Measurements from ENCODE around the gene CCDC182. TPM values are rescaled to one million over a fixed set of nuclear protein-coding genes. Genes with fewer than 3 reads are reported as not detected.

Gene CCDC182
- total and polyA plus RNA-seq, 7 donors, result not detected

DNA sequence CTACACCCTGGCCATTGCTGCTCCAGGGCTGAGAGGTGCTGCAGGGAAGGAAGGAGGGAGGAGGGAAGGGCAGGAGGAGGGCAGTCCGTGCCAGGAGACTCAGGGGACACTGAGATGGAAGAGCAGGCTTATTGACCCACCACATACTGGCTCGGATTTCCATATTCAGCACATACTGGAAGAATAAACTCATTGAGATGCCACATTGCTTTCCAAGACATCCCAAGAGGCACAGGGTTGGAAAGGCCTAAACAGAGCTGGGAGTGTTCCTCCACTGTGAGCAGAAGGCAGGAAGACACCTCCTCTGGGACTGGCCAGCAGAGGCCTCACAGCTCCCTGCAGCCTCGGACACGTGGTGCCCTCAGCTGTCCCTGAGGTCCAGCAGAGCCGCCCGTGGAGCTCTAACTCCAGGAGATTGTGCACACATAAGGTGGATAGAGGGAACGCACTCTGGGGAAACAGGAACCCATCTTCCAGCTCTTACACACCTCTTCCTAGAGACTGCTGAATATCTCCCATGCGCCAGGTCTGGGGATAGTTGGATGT is 17.4 kb downstream of the CCDC182 start:
- H3K4me1 ChIP-seq, result no peaks in the 10 kb centered on the region
- TF ChIP-seq, protein P1, sequence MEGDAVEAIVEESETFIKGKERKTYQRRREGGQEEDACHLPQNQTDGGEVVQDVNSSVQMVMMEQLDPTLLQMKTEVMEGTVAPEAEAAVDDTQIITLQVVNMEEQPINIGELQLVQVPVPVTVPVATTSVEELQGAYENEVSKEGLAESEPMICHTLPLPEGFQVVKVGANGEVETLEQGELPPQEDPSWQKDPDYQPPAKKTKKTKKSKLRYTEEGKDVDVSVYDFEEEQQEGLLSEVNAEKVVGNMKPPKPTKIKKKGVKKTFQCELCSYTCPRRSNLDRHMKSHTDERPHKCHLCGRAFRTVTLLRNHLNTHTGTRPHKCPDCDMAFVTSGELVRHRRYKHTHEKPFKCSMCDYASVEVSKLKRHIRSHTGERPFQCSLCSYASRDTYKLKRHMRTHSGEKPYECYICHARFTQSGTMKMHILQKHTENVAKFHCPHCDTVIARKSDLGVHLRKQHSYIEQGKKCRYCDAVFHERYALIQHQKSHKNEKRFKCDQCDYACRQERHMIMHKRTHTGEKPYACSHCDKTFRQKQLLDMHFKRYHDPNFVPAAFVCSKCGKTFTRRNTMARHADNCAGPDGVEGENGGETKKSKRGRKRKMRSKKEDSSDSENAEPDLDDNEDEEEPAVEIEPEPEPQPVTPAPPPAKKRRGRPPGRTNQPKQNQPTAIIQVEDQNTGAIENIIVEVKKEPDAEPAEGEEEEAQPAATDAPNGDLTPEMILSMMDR (IDR thresholded peaks at IDR 0.05), result no peak
- no peak for TF ChIP-seq POLR2AphosphoS5 (IDR thresholded peaks at IDR 0.05)
- TF ChIP-seq POLR2A (IDR thresholded peaks at IDR 0.05), result no peak
- no peak for TF ChIP-seq EP300 (IDR thresholded peaks at IDR 0.05)
- 85 to 89% methylated on average over 8 of the region's 8 CpGs for WGBS, 2 donors
- H3K27me3 ChIP-seq, result no peaks in the 10 kb centered on the region
- H3K4me3 ChIP-seq, result no peak overlapping the region
- intact Hi-C loops (cut with DNase I), result no loop called here
- no peak for DNase-seq
- H3K9me3 ChIP-seq, result no peaks in the 10 kb centered on the region
- H3K36me3 ChIP-seq, result no peaks in the 10 kb centered on the region
- H3K27ac ChIP-seq, result no peak overlapping the region

DNA sequence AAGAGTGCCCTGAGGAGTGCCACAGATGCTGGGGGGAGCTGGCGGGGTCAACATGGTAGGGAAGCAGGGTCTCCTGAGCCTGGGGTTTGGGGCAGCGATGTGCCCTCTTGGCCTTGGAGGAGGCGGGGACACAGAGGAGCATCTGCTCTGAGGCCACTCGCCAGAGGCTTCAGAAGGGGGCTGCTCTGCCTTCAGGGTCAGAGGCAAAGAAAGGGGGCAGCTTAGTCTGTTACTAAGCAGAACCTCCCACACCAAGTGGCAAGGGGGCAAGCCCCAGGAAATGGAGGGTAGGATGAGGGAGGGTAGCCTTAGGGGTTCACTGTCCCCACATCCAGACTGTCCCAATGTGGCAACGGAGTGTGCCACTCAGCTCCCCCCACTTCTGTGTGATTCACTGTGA is 18.3 kb downstream of the CCDC182 start:
- WGBS, 2 donors, result 86% methylated on average over 5 of the region's 5 CpGs
- no peaks in the 10 kb centered on the region for H3K27me3 ChIP-seq
- no peaks in the 10 kb centered on the region for H3K9me3 ChIP-seq
- H3K4me3 ChIP-seq, result no peak overlapping the region
- no peaks in the 10 kb centered on the region for H3K36me3 ChIP-seq
- no peak for DNase-seq
- intact Hi-C loops (cut with DNase I), result no loop called here
- no peaks in the 10 kb centered on the region for H3K4me1 ChIP-seq
- TF ChIP-seq EP300 (IDR thresholded peaks at IDR 0.05) (no peak), POLR2A (IDR thresholded peaks at IDR 0.05) (no peak), POLR2AphosphoS5 (IDR thresholded peaks at IDR 0.05) (no peak)
- TF ChIP-seq, protein P1 (IDR thresholded peaks at IDR 0.05), result no peak
- H3K27ac ChIP-seq, result no peak overlapping the region

DNA sequence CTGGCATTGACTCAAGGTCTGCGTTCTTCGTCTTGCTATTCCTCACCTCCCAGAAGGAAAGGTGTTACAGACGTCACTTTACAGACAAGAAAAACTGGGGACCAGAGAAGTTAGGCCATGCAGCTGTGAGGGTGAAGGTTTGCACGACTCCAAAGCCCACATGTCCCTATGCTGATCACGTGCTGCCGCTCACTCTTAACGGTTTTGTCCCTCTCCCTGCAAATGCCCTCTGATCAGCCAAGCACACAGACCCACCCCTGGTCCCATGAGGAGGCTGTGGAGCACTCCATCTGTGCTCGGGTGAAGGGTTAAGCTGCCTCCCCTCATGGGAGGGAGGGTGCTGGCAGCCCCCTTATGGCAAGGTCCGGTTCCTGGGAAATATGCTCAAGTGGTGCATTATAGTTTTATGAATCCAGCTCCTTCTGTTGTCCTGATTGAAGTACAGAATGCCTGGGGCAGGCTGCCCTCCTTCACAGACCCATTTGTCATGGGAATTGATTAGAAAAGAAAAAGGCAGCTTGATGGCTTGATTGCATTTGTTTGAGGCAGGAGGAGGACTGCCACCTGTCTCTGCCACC is 18.8 kb downstream of the CCDC182 start:
- WGBS, 2 donors, result 69 to 81% methylated on average over 9 of the region's 9 CpGs
- Histone ChIP-seq H3K36me3 (no peaks in the 10 kb centered on the region), H3K27ac (no peak overlapping the region), H3K9me3 (no peaks in the 10 kb centered on the region), H3K4me3 (no peak overlapping the region), H3K27me3 (no peaks in the 10 kb centered on the region), H3K4me1 (no peaks in the 10 kb centered on the region)
- no peak for DNase-seq
- TF ChIP-seq, protein P1 (IDR thresholded peaks at IDR 0.05), result no peak
- TF ChIP-seq POLR2A (IDR thresholded peaks at IDR 0.05) (no peak), EP300 (IDR thresholded peaks at IDR 0.05) (no peak), POLR2AphosphoS5 (IDR thresholded peaks at IDR 0.05) (no peak)
- intact Hi-C loops (cut with DNase I), result no loop called here

DNA sequence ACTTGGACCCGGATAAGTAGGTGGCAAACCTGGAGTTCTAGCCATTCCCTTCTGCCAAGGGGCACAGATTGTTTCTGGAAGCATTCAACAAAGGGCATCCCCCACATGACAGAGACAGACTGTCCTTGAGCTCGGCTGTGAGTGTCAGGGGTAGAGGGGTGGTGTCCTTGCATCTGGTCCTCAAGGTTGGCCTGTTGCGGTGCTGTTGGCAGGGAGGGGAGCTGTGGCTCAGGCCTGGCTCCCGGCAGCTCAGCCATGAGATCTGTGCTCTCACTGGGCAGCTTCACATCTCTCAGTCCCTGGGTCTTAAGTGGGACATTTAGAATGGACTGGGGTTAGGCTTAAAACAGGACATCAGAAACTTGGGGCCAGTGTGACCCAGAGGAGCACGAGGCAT is 20.4 kb downstream of the CCDC182 start:
- Histone ChIP-seq H3K36me3 (no peaks in the 10 kb centered on the region), H3K9me3 (no peaks in the 10 kb centered on the region), H3K4me1 (no peaks in the 10 kb centered on the region), H3K27me3 (no peaks in the 10 kb centered on the region), H3K27ac (no peak overlapping the region), H3K4me3 (no peak overlapping the region)
- no peak for DNase-seq
- intact Hi-C loops (cut with DNase I), result no loop called here
- no peak for TF ChIP-seq POLR2A (IDR thresholded peaks at IDR 0.05)
- TF ChIP-seq EP300 (IDR thresholded peaks at IDR 0.05), result no peak
- TF ChIP-seq, protein P1 (IDR thresholded peaks at IDR 0.05), result no peak
- no peak for TF ChIP-seq POLR2AphosphoS5 (IDR thresholded peaks at IDR 0.05)
- WGBS, 2 donors, result 91 to 95% methylated on average over 5 of the region's 5 CpGs

Data from sigmoid colon (tissue), 7 donors.